NCI-H1105 (cell line): ENCODE results near the gene AP1B1.
"Not testable (repeated sequence)": the region's sequence is repeated elsewhere in the genome, so short reads cannot be mapped to it uniquely, and the experiment has no call there.

Experiments used
- DNase-seq: peaks from one replicate; lab custom pipeline; 2025; lab: John Stamatoyannopoulos, UW

AP1B1 gene

DNA sequence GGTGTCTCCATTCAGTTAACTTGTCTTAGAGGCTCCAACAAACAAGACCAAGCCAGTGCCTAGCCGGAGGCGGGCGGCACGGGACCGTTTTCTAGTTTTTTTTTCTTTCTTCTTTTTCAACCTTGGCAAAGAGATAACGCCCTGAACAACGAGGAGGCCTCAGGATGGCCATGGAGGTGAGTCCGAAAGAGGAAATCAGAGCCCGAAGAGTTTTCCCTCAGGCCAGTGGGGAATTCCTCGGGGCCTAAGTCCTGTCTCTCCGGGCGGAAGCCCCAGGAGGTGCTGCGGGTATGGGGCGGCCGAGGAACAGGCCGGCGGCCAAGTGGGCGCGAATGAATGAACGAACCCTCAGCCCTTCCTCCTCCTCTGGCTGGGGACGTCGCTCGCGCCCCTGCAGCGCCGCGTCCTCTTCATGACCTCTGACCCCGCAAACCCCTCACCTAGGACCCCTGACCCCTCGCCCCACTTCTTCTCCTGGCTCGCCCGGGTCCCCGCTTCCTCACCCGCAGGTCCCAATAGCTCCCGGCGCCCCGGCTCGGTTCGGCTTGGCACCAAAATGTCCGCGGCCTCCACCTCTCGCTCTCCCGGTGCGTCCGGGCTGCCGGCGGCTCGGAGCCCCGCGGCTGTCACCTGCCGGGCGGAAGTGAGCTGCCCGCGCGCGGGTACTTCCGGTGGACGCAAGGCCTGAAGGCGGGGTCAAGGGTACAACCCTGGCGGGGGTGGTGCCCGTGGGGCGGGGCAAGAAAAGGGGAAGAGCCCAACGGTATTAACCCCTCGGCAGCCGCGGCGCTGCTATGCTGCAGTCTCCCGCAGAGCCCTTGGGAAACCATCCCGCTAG lies at the start of gene AP1B1:
Gene AP1B1 (minus strand): TSS at position 650 of the 838 bp plus-strand sequence. CDS start 21,327 bp downstream, outside the sequence.
- peak; percentile 96 for DNase-seq

GRCh38 chr22:29435236-29436136 lies 47.1 kb upstream of the AP1B1 start:
- DNase-seq, result no peak

GRCh38 chr22:29434288-29434687 lies 45.9 kb upstream of the AP1B1 start:
- DNase-seq, result no peak

DNA sequence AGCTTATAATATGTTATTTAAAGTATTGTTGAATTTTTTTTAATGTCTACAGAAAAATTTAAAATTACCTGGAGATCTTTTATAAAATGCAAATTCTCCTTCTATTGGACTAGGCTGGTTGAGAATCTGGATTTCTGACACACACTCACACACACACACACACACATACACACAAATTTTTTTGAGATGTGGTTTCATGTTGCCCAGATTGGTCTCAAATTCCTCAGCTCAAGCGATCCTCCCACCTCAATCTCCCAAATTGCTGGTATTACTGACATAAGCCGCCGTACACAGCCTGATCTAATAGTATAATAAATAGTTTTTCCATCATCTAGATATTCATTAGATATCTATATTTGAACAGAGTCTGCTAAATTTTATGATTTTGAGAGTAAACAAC lies 45.5 kb upstream of the AP1B1 start:
- no peak for DNase-seq

GRCh38 chr22:29431986-29432385 lies 43.6 kb upstream of the AP1B1 start:
- no peak for DNase-seq

DNA sequence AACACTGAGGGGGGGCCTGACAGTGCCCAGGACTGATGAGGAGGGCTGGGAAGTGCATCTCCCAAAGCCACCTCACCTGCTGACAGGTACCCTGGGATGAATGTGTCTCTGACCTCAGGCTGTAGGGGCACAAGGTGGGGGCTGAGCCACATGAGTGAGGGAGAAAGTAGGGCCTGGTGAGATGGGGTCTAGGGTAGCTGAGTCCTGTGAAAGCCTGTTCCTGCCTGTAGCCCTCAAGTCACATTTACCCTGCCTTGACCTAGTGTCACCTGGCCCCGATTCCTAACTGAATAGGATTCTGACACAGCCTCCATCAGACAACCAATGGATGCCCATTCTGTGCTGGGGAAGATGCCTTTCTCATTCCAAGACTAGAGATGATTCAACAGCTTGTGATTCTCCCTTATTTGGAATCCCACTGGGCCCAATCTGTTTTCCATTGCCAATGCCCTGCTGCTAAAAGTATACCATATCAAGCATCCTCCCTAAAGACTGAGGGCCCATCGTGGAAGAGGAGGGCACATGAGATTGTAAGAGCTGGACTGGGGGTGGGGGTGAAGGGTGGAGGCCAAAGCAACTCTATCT lies 38.9 kb upstream of the AP1B1 start:
- no peak for DNase-seq

- DNase-seq, result no peak
Measured at GRCh38 chr22:29426476-29426875, 38.1 kb upstream of the AP1B1 start.

DNA sequence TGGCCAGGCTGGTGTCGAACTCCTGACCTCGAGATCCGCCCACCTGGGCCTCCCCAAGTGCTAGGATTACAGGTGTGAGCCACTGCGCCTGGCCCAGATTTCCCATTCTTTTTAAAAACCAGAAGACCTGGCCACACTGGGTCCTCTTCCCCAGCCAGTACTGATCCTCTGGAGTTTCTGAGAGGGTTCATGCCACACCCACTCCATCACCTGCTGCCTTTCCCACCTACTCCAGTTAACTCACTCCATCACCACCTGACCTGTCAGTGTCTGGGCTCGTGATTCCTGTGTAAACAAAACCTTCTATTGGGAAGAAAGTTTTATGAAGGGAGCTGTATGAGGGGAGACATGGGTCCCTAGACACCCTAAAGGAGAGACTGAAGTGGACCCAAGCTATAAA lies 30.3 kb upstream of the AP1B1 start:
- not testable (repeated sequence) for DNase-seq

GRCh38 chr22:29414951-29415591 lies 26.7 kb upstream of the AP1B1 start:
- DNase-seq, result not testable (repeated sequence)

GRCh38 chr22:29412772-29413171 lies 24.4 kb upstream of the AP1B1 start:
- DNase-seq, result not testable (repeated sequence)

DNA sequence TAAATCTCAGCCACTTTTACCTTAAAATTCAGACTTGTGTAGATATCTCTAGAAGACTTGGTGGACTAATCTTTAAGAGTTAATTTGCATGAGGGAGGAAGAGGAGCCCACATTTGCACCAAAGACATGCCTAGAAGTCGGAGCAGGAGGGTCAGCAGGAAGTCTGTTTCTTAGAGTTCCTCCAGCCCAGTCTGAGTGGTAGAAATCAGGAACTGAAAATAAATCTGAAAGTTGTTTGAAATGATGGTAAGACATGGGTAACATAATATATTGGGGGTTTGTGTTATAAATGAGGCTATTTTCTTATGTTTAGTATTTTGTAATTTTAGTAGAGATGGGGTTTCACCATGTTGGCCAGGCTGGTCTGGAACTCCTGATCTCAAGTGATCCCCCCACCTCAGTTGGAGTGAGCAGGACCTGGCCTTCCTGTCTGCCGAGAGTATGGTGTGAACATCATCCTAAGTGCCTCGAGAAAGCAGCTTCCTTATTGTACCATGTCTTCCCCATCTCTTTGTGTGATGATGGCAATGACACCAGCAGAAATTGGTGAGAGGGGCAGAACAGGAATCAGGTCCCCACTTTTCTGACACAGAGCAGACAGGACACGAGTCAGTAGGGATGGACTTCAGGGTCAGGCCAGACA lies 23.3 kb upstream of the AP1B1 start:
- DNase-seq, result not testable (repeated sequence)

DNA sequence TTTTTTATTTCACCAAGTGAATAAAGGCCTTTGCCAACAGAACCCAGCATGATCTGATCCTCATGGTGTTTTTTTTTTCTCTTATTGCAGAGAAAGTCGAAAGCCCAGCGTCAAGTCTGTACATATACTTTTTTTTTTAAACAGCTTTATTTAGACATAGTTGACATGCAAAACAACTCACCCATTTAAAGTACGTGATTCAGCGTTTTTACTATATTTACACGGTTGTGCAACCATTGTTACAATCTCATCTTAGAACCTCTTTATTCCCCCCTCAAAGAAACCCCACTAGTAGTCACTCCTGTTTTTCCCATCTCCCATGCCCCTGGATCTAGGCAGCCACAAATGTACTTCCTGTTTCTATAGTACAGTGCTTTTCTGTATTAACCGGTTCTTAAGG lies 20.6 kb upstream of the AP1B1 start:
- no peak for DNase-seq

- DNase-seq, result not testable (repeated sequence)
Measured at GRCh38 chr22:29401538-29401937, 13.2 kb upstream of the AP1B1 start.

- DNase-seq, result no peak
Measured at GRCh38 chr22:29400576-29400975, 12.2 kb upstream of the AP1B1 start.

DNA sequence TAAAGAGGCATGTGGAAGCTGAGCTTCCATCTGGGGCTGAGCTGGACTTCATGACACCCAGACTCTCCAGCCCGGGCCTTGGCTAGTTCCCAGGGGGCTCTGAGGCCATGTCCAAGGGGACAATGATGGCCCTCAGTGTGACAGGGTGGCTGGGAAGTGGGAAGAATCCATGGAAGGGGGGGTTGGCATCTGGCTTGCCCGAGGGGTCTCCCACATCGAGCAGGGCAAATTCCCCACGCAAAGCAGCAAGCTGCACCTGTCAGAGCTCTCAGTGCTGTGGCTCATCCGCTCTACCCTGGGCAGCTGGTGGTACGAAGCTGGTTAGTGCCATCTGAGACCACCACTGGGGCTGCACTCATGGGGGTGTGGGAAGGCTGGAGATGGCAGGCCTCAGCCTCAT lies 9.4 kb upstream of the AP1B1 start:
- DNase-seq, result no peak

DNA sequence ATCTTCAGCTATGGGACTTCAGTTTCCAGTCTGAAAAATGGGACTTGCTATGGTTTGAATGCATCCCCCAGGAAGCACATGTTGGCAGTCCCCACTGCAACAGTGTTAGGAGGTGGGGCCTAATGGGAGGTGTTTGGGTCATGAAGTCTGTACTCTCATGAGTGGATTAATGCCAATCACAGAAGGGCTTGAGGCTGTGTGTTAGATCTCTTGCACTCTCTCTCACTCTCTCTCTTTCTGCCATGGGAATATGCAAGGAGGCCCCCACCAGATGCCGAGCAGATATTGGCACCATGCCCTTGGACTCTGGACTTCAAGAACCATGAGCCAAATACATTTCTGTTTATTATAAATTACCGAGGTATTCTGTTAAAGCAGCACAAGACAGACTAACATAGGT lies 7.8 kb upstream of the AP1B1 start:
- no peak for DNase-seq

DNA sequence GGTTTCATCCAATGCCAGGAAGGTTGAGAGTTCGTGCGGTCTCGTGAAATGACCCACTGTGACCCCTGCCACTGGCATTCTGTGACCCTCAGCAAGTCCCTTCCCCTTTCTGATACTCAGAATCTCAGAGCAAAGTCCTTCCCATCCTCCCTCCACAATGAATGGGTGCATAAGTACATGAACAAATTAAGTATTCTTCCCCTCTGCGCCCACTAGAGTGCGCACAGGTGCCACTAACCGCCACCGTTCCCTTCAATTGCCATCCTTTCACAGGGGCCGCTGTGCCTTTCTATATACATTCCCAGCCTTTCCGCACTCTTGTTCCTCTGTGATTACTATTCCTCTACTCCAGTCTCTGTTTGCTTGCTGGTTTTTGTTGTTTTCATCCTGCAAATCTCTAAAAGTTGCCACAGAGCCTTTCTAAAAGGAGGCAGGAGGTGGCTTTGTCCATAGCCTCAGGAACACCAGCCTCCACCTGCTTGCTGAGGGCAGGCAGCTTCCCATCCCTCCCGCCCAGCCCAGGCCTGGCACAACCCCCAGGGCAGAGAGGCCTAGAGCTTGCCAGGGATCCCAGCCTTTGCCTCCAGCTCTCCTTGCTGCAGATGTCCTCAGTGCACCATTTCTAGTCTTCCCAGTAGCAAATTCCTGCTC lies 6.7 kb upstream of the AP1B1 start:
- DNase-seq, result peak; percentile 72

DNA sequence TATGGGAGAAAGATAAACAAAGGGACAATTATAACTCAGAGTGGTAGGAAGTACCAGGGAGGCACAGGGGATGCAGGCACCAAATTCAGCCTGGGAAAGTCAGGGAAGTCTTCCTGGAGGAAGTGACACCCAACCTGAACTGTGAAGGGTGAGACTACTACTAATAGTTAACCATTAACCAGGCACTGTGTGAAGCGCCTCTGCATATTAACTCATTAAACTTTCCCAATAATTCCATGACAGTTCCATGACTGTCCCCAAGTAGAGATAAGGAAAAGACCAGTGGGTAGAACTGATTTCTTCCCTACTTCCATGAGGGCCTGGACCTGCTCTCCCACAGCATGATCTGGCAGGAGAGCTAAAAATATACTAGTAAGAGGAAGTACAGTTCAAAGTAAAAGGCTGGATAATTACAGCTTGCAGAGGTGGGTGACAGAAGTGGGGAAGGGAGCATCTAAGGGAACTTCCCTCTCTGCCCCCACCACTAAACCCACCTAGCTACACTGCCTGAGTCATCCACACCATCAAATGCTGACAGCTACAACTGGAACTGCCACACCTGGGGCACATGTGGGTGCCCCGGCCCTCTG lies 4.7 kb upstream of the AP1B1 start:
- no peak for DNase-seq

DNA sequence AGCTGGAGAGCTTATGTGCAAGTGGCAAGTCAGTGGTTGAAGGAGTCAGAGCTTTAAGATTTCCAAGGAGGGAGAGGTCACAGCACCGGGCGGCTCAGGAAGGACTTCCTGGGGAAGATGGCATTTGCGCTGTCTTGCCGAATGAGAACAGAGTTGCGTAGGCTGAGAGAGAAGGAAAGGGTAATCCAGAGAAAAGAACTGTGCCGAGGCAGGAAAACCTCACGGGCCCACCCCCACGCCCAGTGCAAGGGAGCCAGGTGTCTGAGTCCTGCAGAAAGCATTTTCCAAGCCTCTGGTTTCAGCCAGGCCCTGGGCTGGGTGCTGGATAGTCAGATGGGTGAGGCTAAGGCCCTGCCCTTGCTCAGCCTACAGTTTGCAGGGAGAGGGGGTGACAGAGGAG lies 3.2 kb upstream of the AP1B1 start:
- no peak for DNase-seq

GRCh38 chr22:29390270-29390669 lies 1.9 kb upstream of the AP1B1 start:
- no peak for DNase-seq

GRCh38 chr22:29388759-29389090 lies 355 bp upstream of the AP1B1 start:
- no peak for DNase-seq
